PFSK-1 (cell line): ENCODE results near the gene TAF6.

ENCODE experiments used
- FOXP2 ChIP-seq: optimal IDR thresholded peaks from 2 replicates; pipeline ENCODE3; 2011; ENCODE audit warnings: borderline replicate concordance, control low read depth, inconsistent platforms; ENCODE audit not compliant: insufficient read depth; ENCODE audit errors: extremely low read length, extremely low read depth
- POLR2AphosphoS5 ChIP-seq: IDR thresholded peaks from 2 replicates; pipeline ENCODE4 v1.6.1; 2012; ENCODE audit warnings: low read depth, mild to moderate bottlenecking, control low read depth, low read length, moderate library complexity
- REST ChIP-seq, 2 experiments: IDR thresholded peaks; 2 replicates each; pipeline versions ENCODE4 v1.6.1 to v1.8.0; 2011 to 2012; ENCODE audit warnings: low read depth in 2 of 2, low read length in 2 of 2, control low read depth in 1 of 2, inconsistent platforms in 1 of 2, mild to moderate bottlenecking in 1 of 2, moderate library complexity in 1 of 2; ENCODE audit not compliant: insufficient read depth in 1 of 2
- SIN3A ChIP-seq: IDR thresholded peaks from 2 replicates; pipeline ENCODE4 v1.6.1; 2012; ENCODE audit warnings: mild to moderate bottlenecking, low read length, moderate library complexity, borderline replicate concordance; ENCODE audit not compliant: insufficient read depth
- TAF1 ChIP-seq: IDR thresholded peaks from 2 replicates; pipeline ENCODE4 v1.6.1; 2012; ENCODE audit warnings: low read length, control low read depth, borderline replicate concordance; ENCODE audit not compliant: insufficient read depth

Gene TAF6

GRCh38 chr7:100071018-100071723 is 48.0 kb downstream of the TAF6 start:
- TF ChIP-seq SIN3A = no peak
- TF ChIP-seq FOXP2 = no peak
- TF ChIP-seq TAF1 = no peak
- no peak for TF ChIP-seq REST (IDR thresholded peaks at IDR 0.05; ENCODE audit: insufficient read depth in 1 of 2, low read depth in 2 of 2, low read length in 2 of 2)
- TF ChIP-seq POLR2AphosphoS5 = no peak

GRCh38 chr7:100069991-100070390 is 49.2 kb downstream of the TAF6 start:
- TF ChIP-seq POLR2AphosphoS5 = no peak
- no peak for TF ChIP-seq SIN3A
- TF ChIP-seq REST (IDR thresholded peaks at IDR 0.05; ENCODE audit: insufficient read depth in 1 of 2, low read depth in 2 of 2, low read length in 2 of 2) = no peak
- no peak for TF ChIP-seq FOXP2
- no peak for TF ChIP-seq TAF1

- TF ChIP-seq SIN3A (no peak), POLR2AphosphoS5 (no peak), TAF1 (no peak), REST (IDR thresholded peaks at IDR 0.05; ENCODE audit: insufficient read depth in 1 of 2, low read depth in 2 of 2, low read length in 2 of 2) (no peak), FOXP2 (no peak)
Measured at GRCh38 chr7:100066953-100067352, 52.2 kb downstream of the TAF6 start.

- no peak for TF ChIP-seq POLR2AphosphoS5
- TF ChIP-seq REST (IDR thresholded peaks at IDR 0.05; ENCODE audit: insufficient read depth in 1 of 2, low read depth in 2 of 2, low read length in 2 of 2) = no peak
- TF ChIP-seq SIN3A = no peak
- TF ChIP-seq TAF1 = no peak
- TF ChIP-seq FOXP2 = no peak
Measured at GRCh38 chr7:100065452-100066186, 53.5 kb downstream of the TAF6 start.

- TF ChIP-seq REST (IDR thresholded peaks at IDR 0.05; ENCODE audit: insufficient read depth in 1 of 2, low read depth in 2 of 2, low read length in 2 of 2) = no peak
- TF ChIP-seq FOXP2 = no peak
- TF ChIP-seq POLR2AphosphoS5 = no peak
- no peak for TF ChIP-seq SIN3A
- no peak for TF ChIP-seq TAF1
Measured at GRCh38 chr7:100064162-100064561, 55.0 kb downstream of the TAF6 start.
